HEK293T (cell line): Measurements from ENCODE around the gene SVIP.

ENCODE experiments used
- CTCF ChIA-PET: fragments of 350-600 bp; formaldehyde crosslinking; extraction: SDS; loops from one replicate; lab custom pipeline; 2021; ENCODE audit warnings: antibody characterized with exemption, inconsistent platforms; lab: Yijun Ruan, JAX
- POLR2A ChIA-PET: fragments of 350-600 bp; formaldehyde crosslinking; extraction: SDS; loops from one replicate; lab custom pipeline; 2020; ENCODE audit warnings: antibody characterized with exemption, inconsistent platforms; lab: Yijun Ruan, JAX
- DNase-seq: peaks from one replicate; pipeline ENCODE4 v3.0.0; 2012; ENCODE audit warnings: mixed read lengths; ENCODE audit errors: extremely low spot score
- CTBP1 ChIP-seq: fragments of 450-650 bp; IDR thresholded peaks from 2 replicates; pipeline ENCODE4 v1.6.1; 2016; ENCODE audit warnings: borderline replicate concordance
- ELF4 ChIP-seq: fragments of 450-650 bp; IDR thresholded peaks from 2 replicates; pipeline ENCODE4 v1.6.1; 2017; ENCODE audit warnings: antibody characterized with exemption
- FOXA1 ChIP-seq: fragments of 450-650 bp; IDR thresholded peaks from 2 replicates; pipeline ENCODE4 v1.6.1; 2016; ENCODE audit warnings: mild to moderate bottlenecking
- FOXK2 ChIP-seq: fragments of 450-650 bp; IDR thresholded peaks from 2 replicates; pipeline ENCODE4 v1.6.1; 2016; ENCODE audit warnings: mild to moderate bottlenecking
- FOXM1 ChIP-seq: fragments of 450-650 bp; IDR thresholded peaks from 2 replicates; pipeline ENCODE4 v1.6.1; 2017; ENCODE audit warnings: mild to moderate bottlenecking, borderline replicate concordance
- HDGF ChIP-seq: fragments of 450-650 bp; IDR thresholded peaks from 2 replicates; pipeline ENCODE4 v1.6.1; 2017; ENCODE audit warnings: antibody characterized with exemption, borderline replicate concordance
- L3MBTL2 ChIP-seq: fragments of 450-650 bp; conservative IDR thresholded peaks from 2 replicates; pipeline ENCODE4 v1.6.1; 2016; ENCODE audit warnings: mild to moderate bottlenecking
- LEF1 ChIP-seq: fragments of 450-650 bp; IDR thresholded peaks from 2 replicates; pipeline ENCODE4 v1.6.1; 2017; ENCODE audit warnings: mild to moderate bottlenecking, borderline replicate concordance
- NFRKB ChIP-seq: fragments of 450-650 bp; IDR thresholded peaks from 2 replicates; pipeline ENCODE4 v1.6.1; 2016; ENCODE audit warnings: mild to moderate bottlenecking, moderate library complexity
- SP1 ChIP-seq: fragments of 450-650 bp; IDR thresholded peaks from 2 replicates; pipeline ENCODE4 v1.6.1; 2017
- SUZ12 ChIP-seq: fragments of 450-650 bp; IDR thresholded peaks from 2 replicates; pipeline ENCODE4 v1.6.1; 2016; ENCODE audit warnings: mild to moderate bottlenecking
- TARDBP ChIP-seq: fragments of 450-650 bp; IDR thresholded peaks from 2 replicates; pipeline ENCODE4 v1.6.1; 2016

The SVIP gene

GRCh38 chr11:22774716-22775115 lies 54.9 kb downstream of the SVIP start:
- POLR2A ChIA-PET = no interaction called here
- no peak for DNase-seq
- TF ChIP-seq SUZ12 (no peak), FOXK2 (no peak), LEF1 (no peak), HDGF (no peak), L3MBTL2 (no peak), NFRKB (no peak), FOXA1 (no peak), ELF4 (no peak)
- CTCF ChIA-PET = no interaction called here

- CTCF ChIA-PET = no interaction called here
- POLR2A ChIA-PET = no interaction called here
- no peak for DNase-seq
- no peak for TF ChIP-seq FOXM1
- no peak for TF ChIP-seq SP1
- TF ChIP-seq ELF4 = no peak
- TF ChIP-seq FOXA1 = no peak
- TF ChIP-seq CTBP1 = no peak
- no peak for TF ChIP-seq TARDBP
- TF ChIP-seq HDGF = no peak
- no peak for TF ChIP-seq NFRKB
- no peak for TF ChIP-seq L3MBTL2
Measured at GRCh38 chr11:22769081-22769480, 60.5 kb downstream of the SVIP start.
